Esophagus squamous epithelium (tissue), 4 donors: ENCODE results near the gene ARHGAP4.

Experiments
- CTCF ChIP-seq, 6 experiments: fragments of 450-650 bp in 4 of 6; fragments of 200-600 bp in 2 of 6; sonication (generic) in 2 of 6; IDR thresholded peaks; one replicate each; pipeline ENCODE4 v1.5.1; 2016 to 2019; ENCODE audit warnings: antibody characterized with exemption in 6 of 6, mild to moderate bottlenecking in 4 of 6, moderate library complexity in 4 of 6
- POLR2A ChIP-seq, 4 donors: fragments of 450-650 bp; IDR thresholded peaks; one replicate each; pipeline ENCODE4 v1.6.1; 2017; ENCODE audit warnings: antibody characterized with exemption in 4 of 4, mild to moderate bottlenecking in 4 of 4, moderate library complexity in 3 of 4

GRCh38 chrX:153909980-153910360, 16.1 kb downstream of the ARHGAP4 start:
- TF ChIP-seq CTCF (IDR thresholded peaks at IDR 0.05) (no peak), POLR2A (IDR thresholded peaks at IDR 0.05) (no peak)
